GM12872 (cell line): ENCODE measurements around the gene DCAF4.

Experiments
- CTCF ChIP-seq: IDR thresholded peaks from 3 replicates; pipeline ENCODE4 v1.5.1; 2011; ENCODE audit warnings: low read depth, mild to moderate bottlenecking, low read length, moderate library complexity; ENCODE audit not compliant: insufficient read depth

The DCAF4 gene

GRCh38 chr14:72948481-72949138 is 22.3 kb downstream of the DCAF4 start:
- peak; percentile 95 for TF ChIP-seq CTCF

- TF ChIP-seq CTCF = no peak
These were observed 25.9 kb downstream of the DCAF4 start for GRCh38 chr14:72952171-72952570.

- no peak for TF ChIP-seq CTCF
These were observed 30.9 kb downstream of the DCAF4 start for GRCh38 chr14:72957213-72957612.

GRCh38 chr14:72958548-72958947 is 32.3 kb downstream of the DCAF4 start:
- no peak for TF ChIP-seq CTCF

- TF ChIP-seq CTCF = no peak
These were observed 35.5 kb downstream of the DCAF4 start for GRCh38 chr14:72961579-72962335.

- TF ChIP-seq CTCF = no peak
These were observed 36.6 kb downstream of the DCAF4 start for GRCh38 chr14:72962829-72963312.

GRCh38 chr14:72965249-72965648 is 39.0 kb downstream of the DCAF4 start:
- TF ChIP-seq CTCF = no peak
